ENCODE results near the gene PCID2.

PCID2 gene

GRCh38 chr13:113209336-113209758 lies 878 bp upstream of the PCID2 start, which contains the start of gene CUL4A:
CUL4A (plus strand) TSS chr13:113209613; CDS start chr13:113209628, 15 bp downstream.
- TF ChIP-seq CTCF (IDR thresholded peaks at IDR 0.05; ENCODE audit: insufficient read depth, missing control alignments) = no peak
- FAIRE-seq = no peak
- DNase-seq (ENCODE audit: insufficient read length, low spot score) = no peak

GRCh38 chr13:113207890-113208420 lies 514 bp downstream of the PCID2 start:
- TF ChIP-seq CTCF (IDR thresholded peaks at IDR 0.05; ENCODE audit: insufficient read depth, missing control alignments) = no peak
- DNase-seq (ENCODE audit: insufficient read length, low spot score) = no peak
- FAIRE-seq = peak; percentile 29

- no peak for DNase-seq (ENCODE audit: insufficient read length, low spot score)
- no peak for FAIRE-seq
- TF ChIP-seq CTCF (IDR thresholded peaks at IDR 0.05; ENCODE audit: insufficient read depth, missing control alignments) = no peak
Measured at GRCh38 chr13:113207460-113207859, 1.0 kb downstream of the PCID2 start.

GRCh38 chr13:113205428-113205931 lies 3.0 kb downstream of the PCID2 start:
- FAIRE-seq (no peak), DNase-seq (ENCODE audit: insufficient read length, low spot score) (no peak)
- TF ChIP-seq CTCF (IDR thresholded peaks at IDR 0.05; ENCODE audit: insufficient read depth, missing control alignments) = no peak

- DNase-seq (ENCODE audit: insufficient read length, low spot score) (no peak), FAIRE-seq (no peak)
- no peak for TF ChIP-seq CTCF (IDR thresholded peaks at IDR 0.05; ENCODE audit: insufficient read depth, missing control alignments)
Measured at GRCh38 chr13:113204378-113204734, 4.1 kb downstream of the PCID2 start.

GRCh38 chr13:113203507-113204377 lies 4.7 kb downstream of the PCID2 start:
- FAIRE-seq (no peak), DNase-seq (ENCODE audit: insufficient read length, low spot score) (no peak)
- no peak for TF ChIP-seq CTCF (IDR thresholded peaks at IDR 0.05; ENCODE audit: insufficient read depth, missing control alignments)

- TF ChIP-seq CTCF (IDR thresholded peaks at IDR 0.05; ENCODE audit: insufficient read depth, missing control alignments) = no peak
- DNase-seq (ENCODE audit: insufficient read length, low spot score) (no peak), FAIRE-seq (no peak)
Measured at GRCh38 chr13:113202912-113203311, 5.6 kb downstream of the PCID2 start.
